Measurements from ENCODE around the gene SPHK2.

- TF ChIP-seq CTCF (IDR thresholded peaks at IDR 0.05 in 4 of 5, conservative IDR thresholded peaks at IDR 0.05 in 1 of 5), result no peak
- no peak for TF ChIP-seq POLR2A (IDR thresholded peaks at IDR 0.05)
Observed at GRCh38 chr19:48672994-48673393, 53.7 kb downstream of the SPHK2 start, which contains the start of gene NTN5.
